GM19324 (cell line): ENCODE results near the gene ZNF417.
"Not testable (repeated sequence)": the region's sequence is repeated elsewhere in the genome, so short reads cannot be mapped to it uniquely, and the experiment has no call there.

Experiments used
- ATAC-seq: cut with Tn5 transposase; IDR thresholded peaks from one replicate; pipeline ENCODE4 v1.9.1; 2021; ENCODE audit warnings: mild to moderate bottlenecking, moderate library complexity; ENCODE audit not compliant: unreplicated experiment, low FRiP score

The ZNF417 gene

GRCh38 chr19:57916168-57916995, at the start of gene ZNF417:
ZNF417 (minus strand) TSS chr19:57916592; CDS start chr19:57916411, 181 bp downstream.
- peak; percentile 97 for ATAC-seq

- no peak for ATAC-seq
Observed at GRCh38 chr19:57964761-57965160, 48.4 kb upstream of the ZNF417 start.

GRCh38 chr19:57961785-57962184, 45.4 kb upstream of the ZNF417 start:
- no peak for ATAC-seq

- ATAC-seq, result no peak
Observed at GRCh38 chr19:57954996-57955395, 38.6 kb upstream of the ZNF417 start.

GRCh38 chr19:57949702-57950101, 33.3 kb upstream of the ZNF417 start:
- ATAC-seq, result no peak

GRCh38 chr19:57949296-57949695, 32.9 kb upstream of the ZNF417 start:
- no peak for ATAC-seq

GRCh38 chr19:57947419-57948134, 31.2 kb upstream of the ZNF417 start, which contains the start of gene ZNF256:
ZNF256 (minus strand) TSS chr19:57947706; CDS start chr19:57947474, 232 bp downstream.
- ATAC-seq, result peak; percentile 72

- ATAC-seq, result peak; percentile 22
Observed at GRCh38 chr19:57947088-57947418, 30.7 kb upstream of the ZNF417 start.

- no peak for ATAC-seq
Observed at GRCh38 chr19:57946316-57946715, 29.9 kb upstream of the ZNF417 start.

GRCh38 chr19:57941593-57941992, 25.2 kb upstream of the ZNF417 start:
- ATAC-seq, result no peak

- no peak for ATAC-seq
Observed at GRCh38 chr19:57935731-57936130, 19.3 kb upstream of the ZNF417 start.

- no peak for ATAC-seq
Observed at GRCh38 chr19:57934820-57935665, 18.7 kb upstream of the ZNF417 start, which contains the start of gene ZNF418. ZNF418 (minus strand) TSS chr19:57935402; CDS start chr19:57933822, 1,580 bp downstream.

GRCh38 chr19:57927587-57927986, 11.2 kb upstream of the ZNF417 start:
- ATAC-seq, result no peak

- ATAC-seq, result no peak
Observed at GRCh38 chr19:57914531-57914930, 1.9 kb downstream of the ZNF417 start.

- ATAC-seq, result no peak
Observed at GRCh38 chr19:57907394-57907793, 9.0 kb downstream of the ZNF417 start.

- ATAC-seq, result no peak
Observed at GRCh38 chr19:57905258-57905657, 11.1 kb downstream of the ZNF417 start.

- ATAC-seq, result no peak
Observed at GRCh38 chr19:57903618-57904184, 12.7 kb downstream of the ZNF417 start.

GRCh38 chr19:57900311-57900710, 16.1 kb downstream of the ZNF417 start:
- ATAC-seq, result no peak

- ATAC-seq, result not testable (repeated sequence)
Observed at GRCh38 chr19:57890706-57891105, 25.7 kb downstream of the ZNF417 start.

- ATAC-seq, result no peak
Observed at GRCh38 chr19:57888560-57889231, 27.7 kb downstream of the ZNF417 start, which contains the start of gene ZNF814. ZNF814 (minus strand) TSS chr19:57889037; CDS start chr19:57888802, 235 bp downstream.
